HG02763 (cell line): ENCODE results near the gene MAML2.
"Not testable (repeated sequence)": the region's sequence is repeated elsewhere in the genome, so short reads cannot be mapped to it uniquely, and the experiment has no call there.

Experiments used
- ATAC-seq: cut with Tn5 transposase; IDR thresholded peaks from one replicate; pipeline ENCODE4 v1.9.1; 2021; ENCODE audit warnings: mild to moderate bottlenecking, moderate library complexity; ENCODE audit not compliant: unreplicated experiment

MAML2 gene

GRCh38 chr11:96272529-96273222 lies 70.3 kb downstream of the MAML2 start:
- no peak for ATAC-seq

DNA sequence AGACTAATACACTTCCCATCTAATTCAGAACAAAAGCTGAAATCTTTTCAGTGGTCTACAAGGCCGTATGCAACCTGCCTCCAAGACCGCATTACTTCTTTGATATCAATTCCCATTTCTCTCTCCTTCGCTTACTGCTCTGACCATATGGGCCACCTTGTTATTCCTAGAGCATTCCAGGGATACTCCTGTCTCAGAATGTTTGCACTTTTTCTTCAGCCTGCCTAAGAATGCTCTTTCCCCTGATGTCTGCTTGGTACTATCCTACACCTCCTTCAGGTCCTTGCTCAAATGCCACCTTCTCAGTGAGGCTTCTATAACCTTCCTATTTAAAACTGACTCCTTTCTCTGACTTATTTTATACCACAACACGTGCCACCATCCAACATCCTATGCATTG lies 71.2 kb downstream of the MAML2 start:
- ATAC-seq, result no peak

DNA sequence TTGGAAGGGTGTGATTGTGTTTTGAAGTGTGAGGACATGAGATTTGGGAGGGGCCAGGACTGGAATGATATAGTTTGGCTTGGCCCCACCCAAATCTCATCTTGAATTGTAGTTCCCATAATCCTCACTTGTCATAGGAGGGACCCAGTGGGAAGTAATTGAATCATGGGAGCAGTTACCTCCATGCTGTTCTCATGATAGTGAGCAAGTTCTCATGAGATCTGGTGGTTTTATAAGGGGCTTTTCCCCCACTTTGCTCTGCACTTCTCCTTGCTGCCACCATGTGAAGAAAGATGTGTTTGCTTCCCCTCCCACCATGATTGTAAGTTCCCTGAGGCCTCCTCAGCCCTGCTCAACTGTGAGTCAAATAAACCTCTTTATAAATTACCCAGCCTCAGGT lies 71.6 kb downstream of the MAML2 start:
- ATAC-seq, result not testable (repeated sequence)

DNA sequence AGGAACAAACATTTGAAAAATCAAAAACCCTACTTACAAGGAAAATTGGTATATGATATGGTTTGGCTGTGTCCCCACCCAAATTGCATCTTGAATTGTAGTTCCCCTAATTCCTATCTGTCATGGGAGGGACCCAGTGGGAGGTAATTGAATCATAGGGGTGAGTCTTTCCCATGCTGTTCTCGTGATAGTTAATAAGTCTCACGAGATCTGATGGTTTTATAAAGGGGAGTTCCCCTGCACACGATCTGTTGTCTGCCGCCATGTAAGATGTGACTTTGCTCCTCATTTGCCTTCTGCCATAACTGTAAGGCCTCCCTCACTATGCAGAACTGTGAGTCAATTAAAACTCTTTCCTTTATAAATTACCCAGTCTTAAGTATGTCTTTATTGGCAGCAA lies 74.5 kb downstream of the MAML2 start:
- not testable (repeated sequence) for ATAC-seq

- ATAC-seq, result peak; percentile 94
These were observed 75.4 kb downstream of the MAML2 start for GRCh38 chr11:96267496-96268032.

- no peak for ATAC-seq
These were observed 75.9 kb downstream of the MAML2 start for GRCh38 chr11:96267001-96267495.

DNA sequence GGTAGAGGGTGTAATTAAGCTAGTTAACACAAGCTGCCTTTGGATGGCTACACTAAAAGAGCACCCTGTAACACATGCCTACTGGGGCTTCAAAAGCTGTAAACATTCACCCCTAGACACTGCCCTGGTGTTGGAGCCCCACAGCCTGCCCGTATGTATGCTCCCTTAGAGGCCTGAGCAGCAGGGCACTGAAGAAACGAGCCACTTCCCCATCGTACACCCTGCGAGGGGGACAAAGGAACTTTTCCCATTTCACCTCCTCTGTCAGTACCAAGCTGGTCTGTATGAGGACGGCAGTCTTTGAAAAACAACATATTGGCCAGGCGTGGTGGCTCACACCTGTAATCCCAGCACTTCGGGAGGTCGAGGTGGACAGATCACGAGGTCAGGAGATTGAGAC lies 77.0 kb downstream of the MAML2 start:
- no peak for ATAC-seq

DNA sequence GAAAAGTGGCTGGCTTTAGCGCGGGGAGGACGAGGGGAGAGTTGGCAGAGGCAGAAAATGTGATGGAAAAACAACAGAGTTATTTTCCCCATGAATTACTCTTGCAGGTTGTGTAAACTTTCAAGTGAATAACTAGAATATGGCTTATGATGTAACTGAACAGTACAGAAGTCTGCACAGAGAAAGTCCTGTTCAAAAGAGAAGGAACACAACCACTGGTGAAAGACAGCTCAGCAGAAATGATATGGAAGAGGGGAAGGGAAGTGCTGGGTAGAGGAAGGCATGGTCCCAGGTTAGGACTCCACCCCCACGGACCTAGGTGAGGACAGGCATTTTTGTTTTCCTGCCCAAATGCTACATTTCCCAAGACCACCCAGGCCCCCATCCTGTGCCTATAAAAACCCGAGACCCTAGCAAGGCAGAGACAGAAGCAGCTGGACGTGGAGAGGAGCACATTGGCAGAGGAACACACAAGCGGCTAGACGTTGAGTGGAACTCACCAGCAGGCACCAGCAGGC lies 77.7 kb downstream of the MAML2 start:
- no peak for ATAC-seq

DNA sequence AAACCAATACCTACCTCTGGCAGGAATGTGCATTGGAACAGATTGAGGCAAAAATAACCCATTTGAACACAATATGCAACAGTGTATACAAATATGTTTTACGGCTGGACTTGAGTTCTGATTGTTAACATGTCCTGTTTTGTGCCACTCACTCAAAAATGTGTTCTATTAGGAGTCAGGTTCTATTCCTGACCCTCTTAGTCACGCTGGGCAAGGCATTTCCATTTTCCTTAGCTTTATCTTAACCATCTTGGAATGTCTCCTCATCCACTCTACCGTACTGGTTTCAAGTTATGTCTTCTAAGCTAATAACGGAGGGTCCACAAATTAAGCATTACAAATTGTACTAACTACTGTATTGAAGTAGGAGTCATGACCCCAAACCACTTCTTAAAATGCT lies 78.6 kb downstream of the MAML2 start:
- no peak for ATAC-seq

DNA sequence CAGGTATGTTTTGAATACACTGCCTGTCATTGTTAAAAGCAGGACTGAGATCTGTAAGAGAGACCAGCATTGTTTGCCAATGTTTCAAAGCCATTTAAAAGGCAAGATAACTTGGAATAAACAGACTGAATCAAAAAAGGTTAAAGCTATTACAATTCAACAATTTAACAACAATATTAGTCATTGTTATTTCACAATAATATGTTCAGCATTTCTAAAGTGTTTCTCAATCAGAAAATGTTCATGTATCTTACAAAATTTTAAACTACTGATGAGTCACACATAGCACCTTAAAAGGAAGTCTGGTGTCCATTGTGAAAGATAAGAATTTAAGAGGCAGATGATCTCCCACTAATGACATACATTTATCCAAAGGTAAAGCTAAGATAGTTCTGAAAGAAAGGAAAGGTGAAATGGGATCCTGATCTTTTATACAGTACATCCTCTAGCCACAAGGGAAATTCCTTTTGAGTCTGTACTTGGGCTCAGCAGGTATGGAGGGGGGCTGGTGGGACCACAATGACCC lies 79.7 kb downstream of the MAML2 start:
- no peak for ATAC-seq

DNA sequence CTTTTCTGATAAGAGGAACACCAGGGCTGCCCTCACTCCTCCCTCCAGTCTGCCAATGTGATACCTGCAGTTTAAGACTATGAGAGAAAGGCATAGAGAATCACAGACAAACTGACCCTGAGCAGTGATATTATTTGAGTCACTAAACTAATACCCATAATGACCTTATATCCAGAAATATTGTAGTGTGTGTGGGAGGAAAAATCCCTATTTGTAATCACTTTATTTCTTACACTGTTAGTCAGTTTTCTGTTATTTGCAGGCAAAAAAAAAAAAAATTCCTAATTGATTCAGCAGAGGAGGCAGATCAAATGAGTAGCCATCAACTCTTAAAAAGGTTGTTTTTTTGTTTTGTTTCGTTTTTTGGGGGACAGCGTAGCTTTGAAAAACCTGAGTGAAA lies 82.5 kb downstream of the MAML2 start:
- no peak for ATAC-seq

DNA sequence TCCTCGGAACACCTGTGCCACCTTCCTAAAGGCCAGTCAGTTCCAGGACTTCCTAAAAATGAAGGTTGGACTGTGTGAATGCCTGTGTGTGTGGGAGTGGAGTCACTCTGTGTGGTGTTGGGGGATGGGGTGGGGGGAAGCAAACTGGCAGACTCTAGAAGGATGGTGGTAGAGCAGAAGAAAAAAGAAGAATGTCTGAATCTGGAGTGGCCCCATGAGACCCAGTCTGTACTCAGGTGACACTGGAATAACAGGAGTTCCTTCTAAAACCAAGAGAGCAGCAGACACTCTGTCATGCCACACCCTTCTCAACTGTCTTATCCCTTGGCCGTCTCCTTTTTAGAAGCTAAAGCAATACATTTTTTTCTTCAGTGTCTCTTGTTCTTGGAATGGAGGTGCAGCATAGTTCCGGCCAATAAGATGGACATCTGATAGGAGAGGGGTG lies 82.9 kb downstream of the MAML2 start:
- no peak for ATAC-seq

- ATAC-seq, result no peak
These were observed 83.7 kb downstream of the MAML2 start for GRCh38 chr11:96259134-96259830.

DNA sequence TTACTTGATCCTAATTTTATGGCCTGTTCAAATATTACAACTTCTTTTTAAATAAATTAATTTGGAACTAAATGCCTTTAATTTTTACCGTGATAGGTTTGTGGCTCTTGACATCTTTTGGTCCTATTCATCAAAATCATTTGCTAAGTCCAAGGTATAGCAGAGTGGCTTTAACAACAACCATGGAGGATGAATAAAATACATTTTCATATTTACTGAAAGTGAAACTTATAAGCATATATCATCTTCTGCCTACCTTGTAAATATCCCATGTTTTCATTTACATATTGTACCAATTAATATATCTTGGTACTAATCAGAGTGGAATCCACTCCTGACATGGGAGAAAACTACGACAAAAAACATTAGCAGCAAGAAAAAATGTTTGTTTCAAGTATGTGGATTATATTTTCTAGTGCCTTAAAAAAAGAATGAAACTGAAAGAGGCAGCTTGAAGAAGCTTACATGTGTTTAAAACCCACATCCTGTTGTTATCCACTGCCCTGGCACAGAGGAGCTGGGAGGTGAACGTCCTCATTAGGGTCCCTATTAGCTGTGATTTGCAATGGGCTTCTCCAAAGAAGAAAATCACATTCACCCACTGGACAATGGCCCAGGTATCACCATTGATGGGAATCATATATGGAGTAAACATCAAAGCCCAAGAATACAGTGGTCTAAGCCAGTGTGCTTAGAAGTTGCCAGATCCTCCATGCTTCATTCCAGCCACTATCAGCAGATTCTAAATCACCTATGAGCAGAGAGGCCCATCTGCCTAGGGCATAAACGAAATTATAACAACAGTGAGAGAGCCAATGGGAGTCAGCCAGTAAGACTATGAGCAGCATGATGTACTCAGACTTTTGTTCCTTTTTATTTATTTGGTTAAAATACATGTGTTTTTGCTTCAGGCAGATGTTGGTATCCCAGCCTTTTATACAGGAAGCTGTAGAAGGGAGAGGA lies 84.7 kb downstream of the MAML2 start:
- ATAC-seq, result peak; percentile 76

GRCh38 chr11:96257036-96257435 lies 86.0 kb downstream of the MAML2 start:
- no peak for ATAC-seq

DNA sequence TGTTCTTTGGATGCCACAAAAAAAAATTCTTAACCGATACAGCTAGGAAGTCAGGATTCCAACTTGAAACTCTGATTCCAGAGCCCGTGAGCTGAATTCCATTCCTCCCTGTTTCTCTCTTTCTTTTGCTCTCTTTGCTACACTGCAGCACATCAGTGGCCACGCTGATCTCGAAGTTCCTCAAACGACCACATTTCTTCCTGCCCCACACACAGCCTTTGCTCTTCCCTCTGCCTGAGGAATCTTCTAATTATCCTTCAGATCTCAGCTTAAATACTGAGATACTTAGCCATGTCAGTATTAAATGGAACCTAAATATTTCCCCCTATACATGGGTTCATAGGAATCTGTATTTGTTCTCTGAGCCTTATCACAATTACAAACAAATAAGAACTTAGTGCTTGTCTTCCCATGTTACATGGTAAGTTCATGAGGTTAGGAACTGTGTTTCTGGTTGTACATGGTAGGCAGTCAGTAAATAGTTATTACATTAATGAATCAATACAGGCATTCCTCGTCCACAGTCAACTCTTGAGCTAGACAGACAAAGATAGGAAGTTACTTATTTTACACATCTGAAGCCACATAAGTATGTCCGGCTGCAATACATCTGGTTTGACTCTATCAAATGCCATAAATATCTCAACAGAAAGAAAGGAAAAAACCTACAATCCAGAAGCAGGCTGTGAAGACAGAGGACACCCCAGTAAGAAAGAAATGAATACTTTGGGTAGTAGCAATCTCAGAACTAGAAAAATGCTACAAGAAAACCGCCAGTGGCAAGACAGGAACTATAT lies 86.6 kb downstream of the MAML2 start:
- no peak for ATAC-seq

- ATAC-seq, result no peak
These were observed 88.1 kb downstream of the MAML2 start for GRCh38 chr11:96254854-96255253.

DNA sequence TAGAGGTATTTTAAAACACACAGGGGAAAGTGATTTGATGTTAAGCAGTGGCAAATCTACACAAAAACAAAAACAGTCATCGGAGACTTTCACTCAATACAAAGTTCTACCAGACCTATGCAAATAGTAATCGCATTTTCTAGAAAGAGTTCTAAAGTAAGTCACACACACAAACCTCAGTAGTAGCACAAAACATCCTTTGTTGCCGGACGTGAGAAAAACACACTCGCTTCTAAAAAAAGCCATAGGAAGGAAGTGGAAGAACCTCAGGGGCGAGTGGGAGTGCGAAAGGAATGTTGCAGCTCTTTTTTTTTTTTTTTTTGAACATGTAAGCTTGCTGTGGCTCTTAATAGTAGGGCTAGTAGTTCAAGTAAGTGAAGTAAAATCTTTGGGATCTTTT lies 88.9 kb downstream of the MAML2 start:
- ATAC-seq, result peak; percentile 62

DNA sequence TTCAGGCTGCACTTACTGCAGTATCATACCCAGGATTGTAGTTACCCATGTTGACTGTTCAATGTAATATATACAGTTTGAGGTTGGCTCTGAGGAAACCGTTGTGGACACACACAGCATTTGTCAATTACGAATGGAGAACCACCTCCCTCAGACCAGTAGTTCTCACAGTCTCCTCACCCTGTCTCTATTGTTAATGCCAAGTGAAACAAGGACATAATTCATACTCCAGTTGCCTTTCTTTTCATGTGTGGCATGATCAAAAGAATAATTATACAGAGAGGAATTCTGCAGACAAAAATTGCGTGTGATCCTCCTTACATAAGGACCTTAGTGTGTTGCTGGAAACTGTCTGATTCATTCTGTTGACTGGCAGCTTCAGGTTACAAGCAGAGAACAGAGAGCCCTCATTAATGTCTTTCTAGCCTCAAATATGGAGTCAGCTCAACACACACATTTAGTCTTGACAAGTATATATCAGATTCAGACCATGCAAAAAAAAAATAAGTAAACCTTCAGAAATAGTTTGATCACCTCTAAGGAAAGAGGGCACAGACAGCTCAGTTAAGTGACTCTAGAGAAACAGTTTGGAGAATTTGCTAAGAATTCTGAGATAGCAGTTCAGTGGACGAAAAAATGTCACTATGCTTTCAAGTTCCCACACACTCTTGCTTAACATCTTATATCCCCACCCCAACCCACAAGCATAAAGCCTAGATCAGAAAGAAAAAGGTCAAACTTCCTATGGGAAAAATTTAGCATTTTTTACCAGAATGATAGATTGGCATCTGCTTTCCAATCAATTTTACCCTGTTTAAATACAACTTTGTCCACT lies 96.1 kb downstream of the MAML2 start:
- no peak for ATAC-seq
